Activated naive CD4-positive, alpha-beta T cell treated with anti-CD3 and anti-CD28 coated beads, Interleukin-2, amount 50 U/mL, for 72 hours (primary cell): Measurements from ENCODE around the gene CCDC159. TPM values are rescaled to one million over a fixed set of nuclear protein-coding genes. Genes with fewer than 3 reads are reported as not detected.
"Not testable (repeated sequence)": the region's sequence is repeated elsewhere in the genome, so short reads cannot be mapped to it uniquely, and the experiment has no call there.

Experiments used
- ATAC-seq, 2 donors: fragments of 150-1000 bp; cut with Tn5 transposase; 2 replicates each; pipeline ENCODE4 v1.10.0; 2021; ENCODE audit warnings: mild to moderate bottlenecking in 2 of 2, moderate library complexity in 2 of 2
- DNase-seq, 2 donors: peaks; one replicate each; pipeline ENCODE4 v3.0.0; 2021 to 2022; ENCODE audit warnings: low spot score in 2 of 2
- H3K27ac Mint-ChIP-seq, 2 donors: one replicate each; pipeline ENCODE4 v1.8.0; 2022; ENCODE audit warnings: mild to moderate bottlenecking in 2 of 2, mixed read lengths in 2 of 2
- H3K36me3 Mint-ChIP-seq, 2 donors: one replicate each; pipeline ENCODE4 v1.8.0; 2022; ENCODE audit warnings: mixed read lengths in 2 of 2
- H3K9me3 Mint-ChIP-seq, 2 donors: one replicate each; pipeline ENCODE4 v1.8.0; 2022; ENCODE audit warnings: mixed read lengths in 2 of 2
- total RNA-seq, 2 donors: library from RNA; stranded (reverse); gene quantifications; one replicate each; pipeline ENCODE4 v1.2.3, GENCODE V29; 2022

Gene CCDC159
- total RNA-seq, 2 donors from 2014 or later, result 16.6 to 28.8 TPM

DNA sequence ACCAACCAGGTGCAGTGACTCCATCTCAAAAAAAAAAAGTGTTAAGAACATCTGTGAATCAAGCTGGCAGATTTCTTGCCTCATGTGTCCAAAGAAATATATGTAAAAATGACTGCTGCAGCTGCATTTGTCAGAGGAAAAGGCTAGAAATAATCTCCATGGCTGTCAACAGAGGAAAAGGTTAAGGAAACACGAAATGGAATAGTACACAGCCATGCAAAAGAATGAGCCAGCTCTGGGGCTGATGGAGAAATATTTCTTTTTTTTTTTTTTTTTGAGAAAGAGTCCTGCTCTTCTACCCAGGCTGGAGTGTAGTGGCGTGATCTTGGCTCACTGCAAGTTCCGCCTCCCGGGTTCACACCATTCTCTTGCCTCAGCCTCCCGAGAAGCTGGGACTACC is 13.5 kb upstream of the CCDC159 start:
- ATAC-seq, result no peak
- H3K27ac Mint-ChIP-seq, result no peak overlapping the region
- peaks cover 6% of the 10 kb centered on the region in 2 donors for H3K36me3 Mint-ChIP-seq
- H3K9me3 Mint-ChIP-seq, result no peaks in the 10 kb centered on the region
- no peak for DNase-seq

DNA sequence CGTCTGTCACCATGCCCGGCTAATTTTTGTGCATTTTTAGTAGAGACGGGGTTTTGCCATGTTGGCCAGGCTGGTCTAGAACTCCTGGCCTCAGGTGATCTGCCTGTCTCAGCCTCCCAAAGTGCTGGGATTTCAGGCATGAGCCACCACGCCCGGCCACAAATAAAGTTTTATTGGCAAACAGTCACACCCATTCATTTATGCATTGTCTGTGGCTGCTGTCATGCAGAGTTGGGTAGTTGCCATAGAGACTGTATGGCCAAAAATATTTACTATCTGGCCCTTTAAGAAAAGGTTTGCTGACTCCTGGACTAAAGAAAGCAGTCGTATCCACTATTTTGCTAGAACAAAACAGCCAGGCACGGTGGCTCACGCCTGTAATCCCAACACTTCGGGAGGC is 12.5 kb upstream of the CCDC159 start:
- not testable (repeated sequence) for DNase-seq, H3K9me3 Mint-ChIP-seq, H3K36me3 Mint-ChIP-seq, ATAC-seq
- H3K27ac Mint-ChIP-seq, result peak overlapping the region in 1 of 2 donors; percentile 44

DNA sequence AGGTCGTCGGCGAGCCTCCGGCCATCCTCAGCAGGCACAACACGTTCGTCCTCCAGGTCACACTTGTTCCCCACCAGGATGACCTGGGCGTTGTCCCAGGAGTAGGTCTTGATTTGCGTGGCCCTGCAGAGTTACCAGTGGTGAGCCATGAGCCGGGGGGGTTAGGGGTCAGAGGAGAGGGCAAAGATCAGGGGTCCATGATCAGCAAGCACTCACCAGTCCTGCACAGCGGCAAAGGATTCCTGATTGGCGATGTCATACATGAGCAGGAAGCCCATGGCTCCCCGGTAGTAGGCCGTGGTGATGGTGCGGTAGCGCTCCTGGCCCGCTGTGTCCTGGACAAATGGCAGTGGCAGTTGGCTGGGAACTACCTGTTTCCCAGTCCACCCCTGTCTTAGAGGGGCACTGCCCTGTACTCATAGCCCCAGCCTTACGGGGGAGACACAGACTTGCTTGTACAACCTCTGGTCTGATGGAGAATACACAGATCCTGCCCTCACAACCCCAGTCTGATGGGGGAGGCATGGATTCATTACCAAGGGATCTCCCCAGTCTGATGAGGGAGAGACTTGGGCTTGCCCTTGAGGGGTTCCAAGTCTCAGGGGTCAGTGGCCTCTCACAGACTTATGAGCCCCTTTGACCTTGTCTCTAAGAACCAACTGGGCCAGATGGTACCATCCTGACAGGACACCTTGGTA is 10.7 kb upstream of the CCDC159 start:
- Mint-ChIP-seq H3K9me3 (no peaks in the 10 kb centered on the region), H3K27ac (no peak overlapping the region), H3K36me3 (peaks cover 6% of the 10 kb centered on the region in 2 donors)
- no peak for DNase-seq
- no peak for ATAC-seq

DNA sequence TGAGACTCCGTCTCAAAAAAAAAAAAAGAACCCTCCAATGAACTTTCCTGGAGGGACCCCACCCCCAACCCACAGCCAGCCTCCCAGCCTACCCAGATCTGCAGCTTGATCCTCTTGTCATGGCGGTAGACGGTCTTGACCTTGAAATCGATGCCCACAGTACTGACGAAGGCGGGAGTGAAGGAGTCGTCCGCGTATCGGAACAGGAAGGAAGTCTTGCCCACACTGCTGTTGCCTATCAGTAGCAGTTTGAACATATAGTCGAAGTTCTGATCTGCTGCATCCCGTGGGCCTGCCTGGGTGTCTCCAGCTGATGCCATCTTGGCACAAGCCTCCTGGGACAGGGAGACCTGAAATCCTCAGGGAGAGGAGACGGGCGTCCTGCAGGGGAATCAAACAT is 9.2 kb upstream of the CCDC159 start:
- Mint-ChIP-seq H3K36me3 (peaks cover 6% of the 10 kb centered on the region in 2 donors), H3K27ac (no peak overlapping the region), H3K9me3 (no peaks in the 10 kb centered on the region)
- DNase-seq (no peak), ATAC-seq (no peak)

DNA sequence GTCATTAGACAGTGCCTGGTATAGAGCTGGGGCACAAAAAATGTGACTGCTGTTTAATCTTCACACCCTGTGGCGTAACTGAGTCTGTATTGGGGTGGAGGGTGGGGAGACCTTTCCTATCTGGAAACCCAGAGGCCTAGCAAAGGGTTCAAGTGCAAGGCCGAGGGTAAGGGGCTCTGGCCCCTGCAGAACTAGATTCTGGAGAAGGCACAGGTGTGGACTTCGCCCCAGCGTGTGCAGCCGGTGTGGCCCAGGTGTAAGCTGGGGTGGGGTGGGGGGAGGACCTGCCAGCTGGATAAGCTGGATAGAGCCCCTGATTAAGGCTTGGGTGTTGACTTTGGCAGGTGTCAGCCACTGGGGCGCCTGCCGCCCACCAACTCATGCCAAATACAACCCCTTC is 8.2 kb upstream of the CCDC159 start:
- DNase-seq (no peak), ATAC-seq (no peak)
- no peak overlapping the region for H3K27ac Mint-ChIP-seq
- H3K9me3 Mint-ChIP-seq, result no peaks in the 10 kb centered on the region
- peaks cover 6% of the 10 kb centered on the region in 2 donors for H3K36me3 Mint-ChIP-seq

DNA sequence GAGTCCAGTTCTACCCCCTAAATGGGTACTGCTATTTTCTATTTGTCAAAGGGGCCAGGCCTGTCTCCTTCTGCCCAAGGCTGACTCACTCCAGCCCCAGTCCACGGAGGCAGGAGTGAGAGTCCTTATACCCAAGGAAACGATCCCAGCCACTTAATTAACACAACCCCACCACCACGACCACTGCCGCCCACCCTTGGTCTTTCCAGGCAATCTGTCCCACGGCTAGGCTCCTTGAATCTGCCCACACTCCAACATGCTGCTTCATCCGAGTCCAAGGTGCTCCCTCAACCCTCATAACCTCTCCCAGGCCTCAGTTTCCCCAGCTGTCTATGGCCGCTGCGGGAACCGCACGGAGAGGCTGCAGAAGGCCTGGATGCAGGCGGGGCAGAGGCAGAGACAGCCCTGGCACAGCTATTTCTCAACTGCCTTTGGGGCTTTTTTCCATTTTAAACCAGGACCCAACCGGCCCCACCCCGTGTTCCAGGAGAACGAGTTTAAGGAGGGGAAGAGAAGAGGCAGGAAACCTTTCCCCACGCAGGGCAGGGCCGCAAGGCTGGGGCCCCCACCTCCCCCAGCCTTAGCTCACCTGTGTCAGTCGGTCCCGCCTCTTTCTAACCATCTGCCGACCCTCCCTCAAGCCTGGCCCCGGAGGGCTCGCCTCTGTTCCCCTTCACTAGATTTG is 7.6 kb upstream of the CCDC159 start:
- ATAC-seq (no peak), DNase-seq (no peak)
- Mint-ChIP-seq H3K27ac (peak overlapping the region in 1 of 2 donors; percentile 86), H3K9me3 (no peaks in the 10 kb centered on the region), H3K36me3 (peaks cover 6% of the 10 kb centered on the region in 2 donors)

DNA sequence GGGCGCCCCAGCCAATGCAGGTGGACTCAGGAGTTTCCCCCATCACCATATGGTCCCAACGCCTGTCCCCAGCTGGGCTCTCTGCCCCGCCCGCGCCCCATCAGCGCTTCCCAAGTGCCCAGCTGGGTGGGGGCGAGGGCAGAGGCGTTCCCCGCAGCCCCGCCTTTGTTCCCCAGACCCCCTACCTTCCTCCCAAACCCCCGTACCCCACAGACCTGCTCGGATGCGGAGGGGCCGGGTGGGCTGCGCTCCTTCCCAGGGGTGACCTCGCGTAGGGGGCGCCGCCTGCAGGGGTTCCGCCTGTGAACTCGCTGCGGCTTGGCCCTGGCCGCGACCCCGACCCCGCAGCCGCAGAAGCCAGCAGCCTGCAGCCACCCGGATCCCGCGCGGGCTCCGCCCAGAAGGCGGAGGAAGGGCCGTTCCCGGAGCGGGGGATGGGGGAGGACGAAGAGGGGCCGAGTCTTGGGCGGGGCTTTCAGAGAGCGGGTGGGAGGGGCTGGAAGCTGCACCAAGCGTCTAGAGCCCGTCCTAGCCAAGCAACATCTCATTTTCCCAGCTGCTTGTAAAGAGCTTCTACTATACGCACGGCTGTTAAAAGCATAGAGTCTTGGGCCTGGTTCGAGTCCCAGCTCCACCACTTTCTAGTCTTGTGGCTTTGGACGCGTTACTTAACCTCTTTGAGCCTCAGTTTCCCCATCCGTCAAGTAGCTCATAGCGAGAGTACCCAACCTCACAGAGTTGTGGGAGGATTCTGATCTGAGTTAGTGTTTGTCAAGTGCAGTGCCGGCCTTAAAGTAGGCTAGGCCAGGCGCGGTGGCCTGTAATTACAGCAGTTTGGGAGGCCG is 6.8 kb upstream of the CCDC159 start, which contains the start of gene RAB3D:
Gene RAB3D, minus strand, starts transcription at position 404 of the 845 bp plus-strand sequence. CDS start 2,258 bp downstream, outside the sequence.
- ATAC-seq, result peak; percentile 87 to 99
- peaks cover 6% of the 10 kb centered on the region in 2 donors for H3K36me3 Mint-ChIP-seq
- DNase-seq, result peak in 1 of 2 donors; percentile 89
- H3K9me3 Mint-ChIP-seq, result no peaks in the 10 kb centered on the region
- H3K27ac Mint-ChIP-seq, result peak within 1 kb of the TSS; percentile 65 to 86

DNA sequence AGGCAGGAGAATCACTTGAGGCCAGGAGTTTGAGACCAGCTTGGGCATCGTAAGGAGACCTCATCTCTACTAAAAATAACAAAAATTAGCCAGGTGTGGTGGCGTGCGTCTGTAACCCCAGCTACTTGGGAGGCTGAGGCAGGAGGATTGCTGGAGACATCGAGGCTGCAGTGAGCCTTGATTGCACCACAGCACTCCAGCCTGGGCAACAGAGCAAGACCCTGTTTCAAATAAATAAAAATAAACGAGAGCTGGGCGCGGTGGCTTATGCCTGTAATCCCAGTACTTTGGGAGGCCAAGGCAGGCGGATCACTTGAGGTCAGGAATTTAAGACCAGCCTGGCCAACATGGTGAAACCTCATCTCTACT is 6.2 kb upstream of the CCDC159 start:
- H3K9me3 Mint-ChIP-seq, DNase-seq, ATAC-seq, H3K36me3 Mint-ChIP-seq: not testable (repeated sequence)
- peak overlapping the region; percentile 44 to 65 for H3K27ac Mint-ChIP-seq

DNA sequence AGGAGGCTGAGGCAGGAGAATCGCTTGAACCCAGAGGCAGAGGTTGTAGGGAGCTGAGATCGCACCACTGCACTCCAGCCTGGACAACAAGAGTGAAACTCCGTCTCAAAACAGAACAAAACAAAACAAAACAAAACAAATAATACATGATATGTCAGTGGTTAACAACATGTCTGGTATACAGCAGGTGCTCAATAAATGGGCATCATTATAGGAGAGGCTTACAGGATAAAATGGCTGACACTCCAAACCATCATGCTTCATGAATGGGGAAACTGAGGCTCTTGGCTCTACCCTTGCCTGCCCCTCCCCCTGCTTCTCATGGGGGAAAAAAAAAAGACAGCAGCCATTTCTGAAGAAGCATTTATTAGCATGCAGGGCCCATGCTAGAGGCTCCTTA is 3.9 kb upstream of the CCDC159 start:
- DNase-seq, result no peak
- ATAC-seq, result no peak
- peaks cover 6 to 7% of the 10 kb centered on the region in 2 donors for H3K36me3 Mint-ChIP-seq
- H3K9me3 Mint-ChIP-seq, result no peaks in the 10 kb centered on the region
- no peak overlapping the region for H3K27ac Mint-ChIP-seq

DNA sequence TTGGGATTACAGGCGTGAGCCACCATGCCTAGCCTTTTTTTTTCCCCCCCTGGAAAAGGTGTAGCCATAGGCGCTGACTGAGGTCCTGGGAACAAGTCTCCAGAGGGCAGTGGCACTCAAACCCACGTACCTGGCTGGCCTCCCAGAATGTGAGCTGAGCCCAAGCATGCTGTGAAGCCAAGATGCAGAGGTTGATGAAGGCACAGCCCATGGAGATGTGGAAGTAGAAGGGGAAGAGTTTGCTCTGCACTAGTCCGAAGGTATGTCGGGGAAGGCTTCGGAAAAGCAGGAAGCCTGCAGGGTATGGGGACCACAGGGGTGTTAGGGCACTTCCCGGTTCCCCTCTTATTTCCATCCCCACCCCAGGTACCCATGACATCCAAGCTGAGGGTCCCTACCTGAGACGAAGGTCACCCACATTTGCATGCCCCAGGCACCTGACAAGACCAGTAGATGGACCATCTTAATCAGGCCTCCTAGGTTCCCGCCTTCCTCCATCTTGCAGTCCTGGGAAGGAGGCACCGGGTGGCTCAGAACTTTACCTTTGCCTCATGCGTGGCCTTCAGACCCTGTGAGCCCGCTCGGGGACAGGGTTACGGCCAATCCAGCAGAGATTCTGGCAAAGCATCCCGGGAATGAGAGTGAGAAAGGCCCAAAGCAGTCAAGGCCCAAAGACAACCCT is 1.1 kb upstream of the CCDC159 start:
- H3K27ac Mint-ChIP-seq, result peak overlapping the region; percentile 93 to 94
- ATAC-seq (no peak), DNase-seq (no peak)
- H3K9me3 Mint-ChIP-seq, result peaks cover 7 to 8% of the 10 kb centered on the region in 2 donors
- H3K36me3 Mint-ChIP-seq, result peaks cover 6 to 20% of the 10 kb centered on the region in 2 donors

DNA sequence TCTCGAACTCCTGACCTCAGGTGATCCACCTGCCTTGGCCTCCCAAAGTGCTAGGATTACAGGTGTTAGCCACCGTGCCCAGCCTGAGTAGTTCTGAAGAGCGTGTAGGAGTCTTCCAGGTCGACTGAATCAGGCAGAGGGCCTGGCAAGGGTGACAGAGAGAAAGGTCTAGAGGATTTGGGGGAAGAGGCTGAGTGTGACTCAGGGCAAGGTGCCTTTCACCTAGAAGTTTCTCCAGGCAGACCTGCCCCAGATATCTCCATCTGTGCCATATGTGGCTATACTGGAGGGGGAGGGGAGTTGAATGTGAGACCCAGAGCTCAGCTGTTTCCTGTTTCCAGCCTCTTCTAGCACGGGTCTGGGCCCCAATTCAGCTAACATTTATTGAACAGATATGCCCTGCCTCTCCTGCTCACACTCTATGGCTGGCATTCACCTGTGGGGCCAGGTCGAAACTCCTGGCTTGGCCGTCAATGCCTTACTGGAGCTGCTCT is 1.3 kb downstream of the CCDC159 start:
- Mint-ChIP-seq H3K27ac (peak overlapping the region in 1 of 2 donors; percentile 94), H3K36me3 (peaks cover 6 to 20% of the 10 kb centered on the region in 2 donors), H3K9me3 (peaks cover 7 to 8% of the 10 kb centered on the region in 2 donors)
- no peak for DNase-seq
- ATAC-seq, result no peak

DNA sequence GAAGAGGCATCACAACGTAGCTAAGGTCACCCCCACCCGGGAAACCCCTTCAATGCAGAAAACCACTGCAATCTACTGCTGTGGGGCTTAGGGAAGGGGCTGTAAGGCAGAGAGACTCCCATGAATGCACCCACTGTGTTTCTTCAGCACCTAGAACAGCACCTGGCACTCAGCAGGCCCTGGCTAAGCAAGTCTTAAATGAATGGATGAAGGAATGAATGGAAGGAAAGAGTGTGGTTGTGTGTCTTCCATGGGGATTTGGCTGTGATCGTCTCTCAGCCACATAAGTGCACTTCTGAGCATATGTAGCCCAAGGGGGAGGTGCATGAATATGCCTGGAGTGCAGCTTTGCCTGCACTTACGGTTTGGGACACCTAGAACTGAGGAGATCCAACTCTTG is 2.9 kb downstream of the CCDC159 start:
- DNase-seq (no peak), ATAC-seq (no peak)
- Mint-ChIP-seq H3K36me3 (peaks cover 6 to 20% of the 10 kb centered on the region in 2 donors), H3K9me3 (peaks cover 7 to 8% of the 10 kb centered on the region in 2 donors), H3K27ac (no peak overlapping the region)

DNA sequence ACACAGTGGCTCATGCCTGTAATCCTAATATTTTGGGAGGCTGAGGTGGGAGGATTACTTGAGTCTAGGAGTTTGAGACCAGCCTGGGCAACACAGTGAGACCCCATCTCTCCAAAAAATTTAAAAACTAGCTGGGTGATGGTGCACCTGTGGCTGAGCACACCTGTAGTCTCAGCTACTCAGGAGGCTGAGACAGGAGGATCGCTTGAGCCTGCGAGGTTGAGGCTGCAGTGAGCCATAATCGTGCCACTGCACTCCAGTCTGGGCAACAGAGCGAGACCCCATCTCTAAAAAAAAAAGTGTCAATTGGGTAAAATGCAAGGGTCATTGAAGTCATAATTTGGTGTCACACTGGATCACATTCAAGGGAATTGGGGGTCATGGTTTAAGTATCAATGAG is 7.8 kb downstream of the CCDC159 start:
- H3K9me3 Mint-ChIP-seq, H3K36me3 Mint-ChIP-seq, H3K27ac Mint-ChIP-seq, DNase-seq, ATAC-seq: not testable (repeated sequence)

DNA sequence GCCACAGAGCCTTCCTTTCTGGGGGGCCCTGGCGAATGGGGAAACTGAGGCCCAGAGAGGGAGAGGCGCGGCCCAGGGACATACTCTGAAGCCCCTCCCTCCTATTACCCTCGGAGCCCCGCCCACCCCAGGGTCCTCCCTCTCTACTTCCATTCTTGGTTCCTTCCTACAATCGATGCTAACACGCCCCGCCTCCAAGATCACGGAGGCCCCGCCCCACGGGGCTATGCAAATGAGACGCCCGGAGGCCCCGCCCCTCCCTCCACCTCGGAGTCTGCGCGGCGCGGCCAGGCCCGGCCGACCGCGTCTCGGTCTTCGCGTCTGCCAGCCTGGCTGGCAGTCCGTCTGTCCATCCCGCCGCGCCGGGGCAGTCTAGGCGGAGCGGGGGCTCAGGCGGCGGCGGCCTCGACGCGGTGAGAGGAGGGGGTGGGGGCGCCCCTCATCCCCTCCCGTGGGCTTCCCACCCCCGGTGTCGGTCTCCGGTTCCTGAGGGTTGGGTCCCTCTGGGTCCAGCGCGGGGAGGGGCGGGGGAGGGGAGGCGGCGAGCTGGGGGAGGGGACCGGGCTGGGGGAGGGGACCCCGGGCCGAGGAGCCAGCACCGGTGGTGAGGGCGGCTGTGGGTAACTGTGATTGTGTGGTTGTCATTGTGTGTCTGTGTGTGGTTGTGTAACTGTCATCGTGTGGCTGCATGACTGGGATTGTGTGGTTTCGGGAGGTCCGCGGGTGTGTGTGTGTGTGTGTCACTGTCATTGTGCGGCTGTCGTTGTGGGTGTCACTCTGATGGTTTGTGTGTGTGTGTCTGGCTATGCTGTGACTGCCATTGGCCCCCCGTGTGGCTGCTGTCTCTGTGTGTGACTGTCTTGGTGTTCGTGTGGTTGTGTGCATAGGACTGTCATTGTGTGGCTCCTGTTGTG is 9.1 kb downstream of the CCDC159 start, which contains the start of gene PLPPR2:
Gene PLPPR2, plus strand, starts transcription at position 273 of the 914 bp plus-strand sequence. CDS start 2,242 bp downstream, outside the sequence.
- peak; percentile 73 to 90 for DNase-seq
- peak; percentile 76 to 96 for ATAC-seq
- Mint-ChIP-seq H3K27ac (no peak within 1 kb of the TSS), H3K9me3 (no peaks in the 10 kb centered on the region), H3K36me3 (no peaks in the 10 kb centered on the region)

DNA sequence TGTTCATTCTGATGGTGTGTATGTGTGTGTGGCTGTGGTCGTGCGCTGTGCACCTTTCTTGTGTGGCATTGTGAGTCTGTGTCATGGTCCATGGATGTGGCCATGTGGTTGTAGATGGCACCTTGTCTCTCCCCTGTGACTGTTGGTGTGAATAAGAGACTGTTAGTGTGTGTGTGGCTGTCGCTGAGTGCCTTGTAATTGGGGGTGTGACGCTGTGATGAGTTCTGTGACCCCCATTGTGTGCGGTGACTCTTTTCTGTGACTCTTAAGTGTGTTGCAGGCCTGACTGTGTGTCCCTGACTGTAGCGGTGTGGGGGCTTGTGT is 9.7 kb downstream of the CCDC159 start:
- no peak for ATAC-seq
- H3K27ac Mint-ChIP-seq, result no peak overlapping the region

More for the DNA sequence above, 9.7 kb downstream of the CCDC159 start:
- DNase-seq, result no peak
- H3K36me3 Mint-ChIP-seq, result no peaks in the 10 kb centered on the region
- H3K9me3 Mint-ChIP-seq, result no peaks in the 10 kb centered on the region
